ENCODE data around the gene PLCB1. TPM values are rescaled to one million over a fixed set of nuclear protein-coding genes. Genes with fewer than 3 reads are reported as not detected.

The PLCB1 gene
- 5.8 and 6.9 TPM in 2 replicates for total RNA-seq

GRCh38 chr20:8131598-8132483 lies at the start of gene PLCB1:
Gene PLCB1, plus strand, starts transcription at chr20:8132266. Its CDS starts 386 bp downstream, at chr20:8132652.

Other genes with a start within 250 kb of the PLCB1 start
- not detected in 2 replicates for gene HAO1, start 191.8 kb upstream of the PLCB1 start, total RNA-seq
- 42.7 and 46.8 TPM in 2 replicates for gene TMX4, start 112.5 kb upstream of the PLCB1 start, total RNA-seq

Data from myometrial cell (primary cell).